A549 treated with ZK216348 at 1 μM for 4 hours (cell line): Measurements from ENCODE around the gene MEX3C. TPM values are rescaled to one million over a fixed set of nuclear protein-coding genes. Genes with fewer than 3 reads are reported as not detected.

Experiments
- total RNA-seq: library from RNA; stranded (reverse); fragments of 200-300 nt; extraction: Qiagen RNA extraction; gene quantifications from 5 replicates; pipeline ENCODE4 v1.2.3, GENCODE V29; 2022; ENCODE audit warnings: low read depth

The MEX3C gene
- 14.9 to 22.1 TPM (median 20.6 TPM) in 5 replicates for total RNA-seq

GRCh38 chr18:51197661-51198424 lies at the start of gene MEX3C:
Gene MEX3C (minus strand): TSS chr18:51197681. CDS start chr18:51197320, 361 bp downstream.

Other genes starting within 250 kb of the MEX3C start
- 3.7 to 5.8 TPM (median 4.5 TPM) in 5 replicates for gene ELAC1, start 229.6 kb downstream of the MEX3C start, total RNA-seq
- gene SMAD4, start 167.5 kb downstream of the MEX3C start, total RNA-seq = 42.2 to 69.6 TPM (median 60.8 TPM) in 5 replicates